Endothelial cell of umbilical vein (primary cell): ENCODE measurements around the gene SRCIN1.

ENCODE experiments used
- EZH2 ChIP-seq: IDR thresholded peaks from 2 replicates; pipeline ENCODE4 v1.6.1; 2012; ENCODE audit warnings: borderline replicate concordance, low read depth, mild to moderate bottlenecking, moderate library complexity, low read length, inconsistent platforms; ENCODE audit not compliant: severe bottlenecking
- POLR2AphosphoS5 ChIP-seq: IDR thresholded peaks from 2 replicates; pipeline ENCODE4 v1.6.1; 2012; ENCODE audit warnings: low read depth, mild to moderate bottlenecking, control low read depth, low read length, moderate library complexity; ENCODE audit not compliant: insufficient read depth
- TF ChIP-seq, protein P1 (sequence below), 2 donors: IDR thresholded peaks; 1 replicate in 1 of 2; 2 replicates in 1 of 2; pipeline ENCODE4 v1.5.1; 2011; ENCODE audit warnings: low read length in 2 of 2, mild to moderate bottlenecking in 2 of 2, moderate library complexity in 2 of 2, control low read depth in 1 of 2, inconsistent platforms in 1 of 2, low read depth in 1 of 2; ENCODE audit not compliant: insufficient read depth in 1 of 2; ENCODE audit errors: extremely low read depth in 1 of 2

- TF ChIP-seq, protein P1, sequence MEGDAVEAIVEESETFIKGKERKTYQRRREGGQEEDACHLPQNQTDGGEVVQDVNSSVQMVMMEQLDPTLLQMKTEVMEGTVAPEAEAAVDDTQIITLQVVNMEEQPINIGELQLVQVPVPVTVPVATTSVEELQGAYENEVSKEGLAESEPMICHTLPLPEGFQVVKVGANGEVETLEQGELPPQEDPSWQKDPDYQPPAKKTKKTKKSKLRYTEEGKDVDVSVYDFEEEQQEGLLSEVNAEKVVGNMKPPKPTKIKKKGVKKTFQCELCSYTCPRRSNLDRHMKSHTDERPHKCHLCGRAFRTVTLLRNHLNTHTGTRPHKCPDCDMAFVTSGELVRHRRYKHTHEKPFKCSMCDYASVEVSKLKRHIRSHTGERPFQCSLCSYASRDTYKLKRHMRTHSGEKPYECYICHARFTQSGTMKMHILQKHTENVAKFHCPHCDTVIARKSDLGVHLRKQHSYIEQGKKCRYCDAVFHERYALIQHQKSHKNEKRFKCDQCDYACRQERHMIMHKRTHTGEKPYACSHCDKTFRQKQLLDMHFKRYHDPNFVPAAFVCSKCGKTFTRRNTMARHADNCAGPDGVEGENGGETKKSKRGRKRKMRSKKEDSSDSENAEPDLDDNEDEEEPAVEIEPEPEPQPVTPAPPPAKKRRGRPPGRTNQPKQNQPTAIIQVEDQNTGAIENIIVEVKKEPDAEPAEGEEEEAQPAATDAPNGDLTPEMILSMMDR (IDR thresholded peaks at IDR 0.05; ENCODE audit: extremely low read depth in 1 of 2, insufficient read depth in 1 of 2, low read depth in 1 of 2, low read length in 2 of 2), result no peak
- TF ChIP-seq POLR2AphosphoS5, result no peak
- no peak for TF ChIP-seq EZH2
These were observed 36.8 kb downstream of the SRCIN1 start for GRCh38 chr17:38568845-38569510.
